Mesenchymal stem cell (in vitro differentiated cells and primary cell): ENCODE results near the gene LRRC56.

Source experiments
- DNase-seq: peaks from one replicate; pipeline ENCODE4 v3.0.0-alpha.2; 2013
- H2AFZ ChIP-seq: one replicate; pipeline ENCODE4 v1.6.1; 2013; ENCODE audit warnings: low read depth, mild to moderate bottlenecking, control low read depth, inconsistent platforms, low read length, moderate library complexity
- H2AK5ac ChIP-seq: 2 replicates; pipeline ENCODE4 v1.6.1; 2013; ENCODE audit warnings: low read length, moderate library complexity, mild to moderate bottlenecking, inconsistent platforms; ENCODE audit not compliant: severe bottlenecking
- H2BK120ac ChIP-seq: one replicate; pipeline ENCODE4 v1.6.1; 2013; ENCODE audit warnings: low read depth, mild to moderate bottlenecking, inconsistent platforms, low read length, moderate library complexity
- H2BK12ac ChIP-seq, 2 experiments: one replicate each; pipeline ENCODE4 v1.6.1; 2013; ENCODE audit warnings: inconsistent platforms in 2 of 2, low read length in 2 of 2, mild to moderate bottlenecking in 2 of 2, moderate library complexity in 2 of 2, control low read depth in 1 of 2
- H2BK15ac ChIP-seq: one replicate; pipeline ENCODE4 v1.6.1; 2013; ENCODE audit warnings: mild to moderate bottlenecking, low read depth, inconsistent platforms; ENCODE audit not compliant: poor library complexity, severe bottlenecking
- H2BK5ac ChIP-seq: 2 replicates; pipeline ENCODE4 v1.6.1; 2013; ENCODE audit warnings: low read depth, mild to moderate bottlenecking, low read length, control low read depth, inconsistent platforms; ENCODE audit not compliant: poor library complexity, severe bottlenecking
- H3K14ac ChIP-seq, 2 experiments: one replicate each; pipeline ENCODE4 v1.6.1; 2013; ENCODE audit warnings: inconsistent platforms in 2 of 2, low read length in 2 of 2, control low read depth in 1 of 2, mild to moderate bottlenecking in 1 of 2, moderate library complexity in 1 of 2
- H3K18ac ChIP-seq, 2 experiments: one replicate each; pipeline ENCODE4 v1.6.1; 2013; ENCODE audit warnings: inconsistent platforms in 2 of 2, low read length in 2 of 2, control low read depth in 1 of 2, low read depth in 1 of 2, mild to moderate bottlenecking in 1 of 2
- H3K23ac ChIP-seq, 2 experiments: one replicate each; pipeline ENCODE4 v1.6.1; 2013; ENCODE audit warnings: inconsistent platforms in 2 of 2, low read length in 2 of 2, mild to moderate bottlenecking in 2 of 2, moderate library complexity in 2 of 2, control low read depth in 1 of 2
- H3K27ac ChIP-seq: 2 replicates; pipeline ENCODE4 v1.5.1; 2013; ENCODE audit warnings: mild to moderate bottlenecking, moderate library complexity, low read length, control low read depth, inconsistent platforms; ENCODE audit not compliant: poor library complexity, severe bottlenecking
- H3K27me3 ChIP-seq, 2 experiments: 2 replicates each; pipeline versions ENCODE4 v1.6.1 to v1.7.0; 2013; ENCODE audit warnings: low read length in 2 of 2, mild to moderate bottlenecking in 2 of 2, moderate library complexity in 2 of 2, control low read depth in 1 of 2, inconsistent platforms in 1 of 2; ENCODE audit not compliant: control insufficient read depth in 1 of 2, insufficient read depth in 1 of 2
- H3K36me3 ChIP-seq, 2 experiments: 2 replicates each; pipeline versions ENCODE4 v1.6.1 to v1.7.0; 2013; ENCODE audit warnings: low read length in 2 of 2, control low read depth in 1 of 2, inconsistent platforms in 1 of 2, low read depth in 1 of 2, mild to moderate bottlenecking in 1 of 2; ENCODE audit not compliant: insufficient read depth in 2 of 2, control insufficient read depth in 1 of 2
- H3K4ac ChIP-seq, 2 experiments: one replicate each; pipeline ENCODE4 v1.6.1; 2013; ENCODE audit warnings: inconsistent platforms in 2 of 2, low read length in 2 of 2, mild to moderate bottlenecking in 2 of 2, moderate library complexity in 2 of 2, control low read depth in 1 of 2, low read depth in 1 of 2
- H3K4me1 ChIP-seq: 2 replicates; pipeline ENCODE4 v1.6.1; 2013; ENCODE audit warnings: low read depth, low read length, control low read depth; ENCODE audit not compliant: control insufficient read depth, insufficient read depth
- H3K4me2 ChIP-seq: 2 replicates; pipeline ENCODE4 v1.6.1; 2013; ENCODE audit warnings: low read length, mild to moderate bottlenecking, inconsistent platforms; ENCODE audit not compliant: poor library complexity, severe bottlenecking
- H3K4me3 ChIP-seq, 2 experiments: 2 replicates each; pipeline versions ENCODE4 v1.5.1 to v1.7.0; 2013; ENCODE audit warnings: low read length in 2 of 2, mild to moderate bottlenecking in 2 of 2, control low read depth in 1 of 2, low read depth in 1 of 2; ENCODE audit not compliant: insufficient read depth in 1 of 2
- H3K79me1 ChIP-seq: replicated peaks from 2 replicates; pipeline ENCODE4 v1.6.1; 2013; ENCODE audit warnings: mild to moderate bottlenecking, control low read depth, low read length, inconsistent platforms; ENCODE audit not compliant: poor library complexity, severe bottlenecking
- H3K9ac ChIP-seq: 2 replicates; pipeline ENCODE4 v1.7.0; 2013; ENCODE audit warnings: mild to moderate bottlenecking, low read length, moderate library complexity
- H3K9me3 ChIP-seq: 2 replicates; pipeline ENCODE4 v1.7.0; 2013; ENCODE audit warnings: mild to moderate bottlenecking, low read length; ENCODE audit not compliant: control insufficient read depth
- H4K8ac ChIP-seq: one replicate; pipeline ENCODE4 v1.6.1; 2013; ENCODE audit warnings: inconsistent platforms, mild to moderate bottlenecking, low read length, moderate library complexity
- H4K91ac ChIP-seq: one replicate; pipeline ENCODE4 v1.6.1; 2013; ENCODE audit warnings: mild to moderate bottlenecking, low read length, inconsistent platforms
- WGBS: methylation state at CpG from one replicate; pipeline ENCODE4 v1.1.7; 2013; ENCODE audit warnings: mixed read lengths; 5-methylcytosine and 5-hydroxymethylcytosine counted together

The LRRC56 gene

DNA sequence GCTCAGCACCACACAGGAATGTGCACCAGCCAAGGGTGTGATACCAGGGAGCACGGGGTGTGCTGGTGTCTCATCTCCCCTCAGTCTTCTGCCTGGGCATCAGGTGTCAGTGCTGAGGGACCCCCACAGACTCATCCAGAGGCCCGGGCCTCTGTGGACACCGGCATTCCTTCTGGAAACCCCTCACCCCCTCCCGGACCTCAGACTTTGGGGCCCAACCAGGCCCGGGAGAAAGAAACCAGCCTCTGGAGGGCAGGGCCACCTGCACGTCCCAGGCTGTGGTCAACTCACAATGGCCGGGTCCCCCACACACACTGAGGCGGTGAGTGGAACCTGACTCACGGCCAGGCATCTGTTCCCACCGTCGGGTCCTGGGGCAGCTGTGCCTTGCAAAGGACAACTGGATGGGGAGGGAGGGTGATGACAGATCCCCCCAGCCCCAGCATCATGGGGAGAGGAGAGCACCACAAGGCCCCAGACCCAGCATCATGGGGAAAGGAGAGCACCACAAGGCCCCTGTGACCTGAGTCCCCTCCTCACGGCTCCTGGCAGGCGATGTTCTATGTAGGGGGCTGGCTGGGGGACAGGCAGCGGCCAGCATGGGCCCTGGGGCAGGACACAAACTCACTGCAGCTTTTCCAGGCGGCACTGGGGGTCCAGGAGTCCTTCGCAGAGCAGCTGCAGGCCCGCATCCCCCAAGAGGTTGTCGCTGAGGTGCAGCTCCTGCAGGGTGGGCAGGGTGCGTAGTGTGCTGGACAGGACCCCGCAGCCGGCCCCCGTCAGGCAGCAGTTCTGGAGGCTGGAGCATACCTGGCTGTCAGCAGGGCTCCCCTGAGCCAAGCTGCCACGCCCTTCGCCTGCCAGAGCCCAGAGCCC lies 37.9 kb upstream of the LRRC56 start:
- H4K8ac ChIP-seq = no peak overlapping the region
- H3K27ac ChIP-seq = no peak overlapping the region
- no peak overlapping the region for H3K9ac ChIP-seq
- WGBS = 98% methylated on average over 24 of the region's 24 CpGs
- no peak overlapping the region for H3K4me3 ChIP-seq
- no peak overlapping the region for H2BK5ac ChIP-seq
- no peak overlapping the region for H2BK15ac ChIP-seq
- H3K27me3 ChIP-seq = no peaks in the 10 kb centered on the region
- no peak for DNase-seq
- H3K18ac ChIP-seq = no peak overlapping the region
- H3K4me2 ChIP-seq = no peak overlapping the region
- no peak overlapping the region for H3K23ac ChIP-seq
- no peak overlapping the region for H3K14ac ChIP-seq
- peaks cover 76 to 93% of the 10 kb centered on the region in 2 experiments for H3K36me3 ChIP-seq
- H3K4ac ChIP-seq = no peak overlapping the region
- H2BK120ac ChIP-seq = no peak overlapping the region
- no peaks in the 10 kb centered on the region for H3K9me3 ChIP-seq
- H2BK12ac ChIP-seq = no peak overlapping the region
- peaks cover 21% of the 10 kb centered on the region for H3K4me1 ChIP-seq
- H2AK5ac ChIP-seq = no peak overlapping the region
- no peak overlapping the region for H2AFZ ChIP-seq
- peaks cover 52% of the 10 kb centered on the region for H3K79me1 ChIP-seq
- no peak overlapping the region for H4K91ac ChIP-seq

DNA sequence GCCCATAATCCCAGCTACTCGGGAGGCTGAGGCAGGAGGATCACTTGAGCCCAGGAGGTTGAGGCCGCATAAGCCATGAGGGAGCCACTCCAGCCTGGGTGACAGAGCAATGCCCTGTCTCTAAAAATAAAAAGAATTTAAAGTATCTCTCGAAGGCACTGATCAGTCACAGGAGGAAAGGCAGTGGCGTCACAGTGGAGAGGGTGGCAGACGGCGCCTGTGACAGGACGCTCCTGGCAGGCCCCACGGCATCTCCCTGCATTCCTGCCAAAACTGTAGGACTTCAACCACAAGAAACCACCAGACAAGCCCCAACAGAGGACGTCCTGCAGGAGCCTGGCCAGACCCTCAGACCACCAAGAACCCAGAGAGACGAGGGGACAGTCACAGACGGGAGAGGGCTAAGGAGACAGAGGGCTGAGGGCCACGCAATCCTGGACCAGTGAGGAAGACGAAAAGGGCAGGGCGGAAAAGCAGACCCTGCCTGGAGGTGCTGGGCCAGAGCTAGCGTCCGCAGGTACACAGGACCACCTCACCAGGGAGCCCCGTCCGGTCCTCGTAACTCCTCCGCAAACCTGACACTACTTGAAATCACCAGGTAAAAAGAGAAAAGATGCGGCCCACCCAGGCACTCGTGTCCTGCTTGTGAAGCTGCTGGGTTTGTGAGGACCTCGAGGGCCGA lies 36.2 kb upstream of the LRRC56 start:
- H3K27ac ChIP-seq = no peak overlapping the region
- H3K36me3 ChIP-seq = peaks cover 59 to 83% of the 10 kb centered on the region in 2 experiments
- H3K4me2 ChIP-seq = no peak overlapping the region
- peaks cover 55% of the 10 kb centered on the region for H3K79me1 ChIP-seq
- no peaks in the 10 kb centered on the region for H3K27me3 ChIP-seq
- H3K9me3 ChIP-seq = no peaks in the 10 kb centered on the region
- H2BK15ac ChIP-seq = no peak overlapping the region
- H3K14ac ChIP-seq = no peak overlapping the region
- no peak overlapping the region for H2BK12ac ChIP-seq
- H2AK5ac ChIP-seq = no peak overlapping the region
- H4K8ac ChIP-seq = no peak overlapping the region
- no peak overlapping the region for H2BK120ac ChIP-seq
- H2BK5ac ChIP-seq = no peak overlapping the region
- H3K4me3 ChIP-seq = no peak overlapping the region
- H3K23ac ChIP-seq = no peak overlapping the region
- H3K4me1 ChIP-seq = peaks cover 24% of the 10 kb centered on the region
- H3K4ac ChIP-seq = no peak overlapping the region
- 98% methylated on average over 24 of the region's 24 CpGs for WGBS
- no peak for DNase-seq
- no peak overlapping the region for H3K9ac ChIP-seq
- H2AFZ ChIP-seq = no peak overlapping the region
- no peak overlapping the region for H3K18ac ChIP-seq
- H4K91ac ChIP-seq = no peak overlapping the region

DNA sequence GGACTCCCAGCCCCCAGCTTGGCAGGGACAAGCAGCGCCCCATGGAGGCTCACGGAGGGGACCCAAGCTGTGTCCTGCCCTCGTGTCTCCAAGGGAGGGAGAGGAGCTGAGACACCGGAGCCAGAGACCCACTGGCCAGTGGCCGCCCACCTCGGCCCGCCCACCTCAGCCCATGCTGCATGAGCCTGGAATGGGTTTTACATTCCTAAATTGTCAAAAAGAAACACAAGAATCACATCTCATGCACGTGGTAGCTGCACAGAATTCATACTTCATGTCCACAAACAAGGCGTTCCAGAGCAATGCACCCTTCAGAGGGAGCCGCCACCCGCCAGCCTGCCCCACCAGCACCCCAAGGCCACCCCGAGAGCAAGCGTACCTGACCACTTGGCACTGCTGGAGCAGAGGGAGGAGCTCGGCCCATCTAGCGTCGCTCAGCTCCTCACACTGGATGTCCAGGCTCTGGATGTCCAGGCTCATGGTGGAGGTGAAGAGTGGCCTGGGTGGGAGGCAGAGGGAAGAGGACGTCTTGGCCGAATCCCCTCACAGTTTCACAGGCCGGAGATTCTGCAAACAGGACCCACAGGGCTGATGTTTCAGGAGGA lies 35.5 kb upstream of the LRRC56 start:
- Histone ChIP-seq H2AFZ (no peak overlapping the region), H3K4ac (no peak overlapping the region), H2AK5ac (no peak overlapping the region), H3K27me3 (no peaks in the 10 kb centered on the region), H3K4me1 (peaks cover 24% of the 10 kb centered on the region), H2BK5ac (no peak overlapping the region), H3K27ac (no peak overlapping the region), H3K4me2 (no peak overlapping the region), H3K4me3 (peak overlapping the region in 1 of 2 experiments; percentile 8), H2BK15ac (peak overlapping the region; percentile 33), H3K23ac (no peak overlapping the region), H3K36me3 (peaks cover 53 to 78% of the 10 kb centered on the region in 2 experiments), H3K14ac (no peak overlapping the region), H3K9ac (peak overlapping the region; percentile 100), H3K9me3 (no peaks in the 10 kb centered on the region), H3K18ac (no peak overlapping the region), H4K8ac (no peak overlapping the region), H2BK120ac (no peak overlapping the region), H3K79me1 (peaks cover 55% of the 10 kb centered on the region), H4K91ac (no peak overlapping the region), H2BK12ac (no peak overlapping the region)
- no peak for DNase-seq
- 95% methylated on average over 18 of the region's 19 CpGs for WGBS
